LNCaP clone FGC (cell line): ENCODE results near the gene TUT4.

ENCODE experiments used
- DNase-seq: peaks from one replicate; pipeline ENCODE4 v3.0.0-alpha.2; 2011; ENCODE audit warnings: low read depth
- H3K4me3 ChIP-seq: 2 replicates; pipeline ENCODE4 v1.5.1; 2011; ENCODE audit warnings: mild to moderate bottlenecking, low read depth, low read length, control low read depth
- CTCF ChIP-seq: IDR thresholded peaks from 2 replicates; pipeline ENCODE4 v1.5.1; 2012; ENCODE audit warnings: mild to moderate bottlenecking; ENCODE audit not compliant: control insufficient read depth, insufficient read depth; ENCODE audit errors: extremely low read depth

TUT4 gene, protein sequence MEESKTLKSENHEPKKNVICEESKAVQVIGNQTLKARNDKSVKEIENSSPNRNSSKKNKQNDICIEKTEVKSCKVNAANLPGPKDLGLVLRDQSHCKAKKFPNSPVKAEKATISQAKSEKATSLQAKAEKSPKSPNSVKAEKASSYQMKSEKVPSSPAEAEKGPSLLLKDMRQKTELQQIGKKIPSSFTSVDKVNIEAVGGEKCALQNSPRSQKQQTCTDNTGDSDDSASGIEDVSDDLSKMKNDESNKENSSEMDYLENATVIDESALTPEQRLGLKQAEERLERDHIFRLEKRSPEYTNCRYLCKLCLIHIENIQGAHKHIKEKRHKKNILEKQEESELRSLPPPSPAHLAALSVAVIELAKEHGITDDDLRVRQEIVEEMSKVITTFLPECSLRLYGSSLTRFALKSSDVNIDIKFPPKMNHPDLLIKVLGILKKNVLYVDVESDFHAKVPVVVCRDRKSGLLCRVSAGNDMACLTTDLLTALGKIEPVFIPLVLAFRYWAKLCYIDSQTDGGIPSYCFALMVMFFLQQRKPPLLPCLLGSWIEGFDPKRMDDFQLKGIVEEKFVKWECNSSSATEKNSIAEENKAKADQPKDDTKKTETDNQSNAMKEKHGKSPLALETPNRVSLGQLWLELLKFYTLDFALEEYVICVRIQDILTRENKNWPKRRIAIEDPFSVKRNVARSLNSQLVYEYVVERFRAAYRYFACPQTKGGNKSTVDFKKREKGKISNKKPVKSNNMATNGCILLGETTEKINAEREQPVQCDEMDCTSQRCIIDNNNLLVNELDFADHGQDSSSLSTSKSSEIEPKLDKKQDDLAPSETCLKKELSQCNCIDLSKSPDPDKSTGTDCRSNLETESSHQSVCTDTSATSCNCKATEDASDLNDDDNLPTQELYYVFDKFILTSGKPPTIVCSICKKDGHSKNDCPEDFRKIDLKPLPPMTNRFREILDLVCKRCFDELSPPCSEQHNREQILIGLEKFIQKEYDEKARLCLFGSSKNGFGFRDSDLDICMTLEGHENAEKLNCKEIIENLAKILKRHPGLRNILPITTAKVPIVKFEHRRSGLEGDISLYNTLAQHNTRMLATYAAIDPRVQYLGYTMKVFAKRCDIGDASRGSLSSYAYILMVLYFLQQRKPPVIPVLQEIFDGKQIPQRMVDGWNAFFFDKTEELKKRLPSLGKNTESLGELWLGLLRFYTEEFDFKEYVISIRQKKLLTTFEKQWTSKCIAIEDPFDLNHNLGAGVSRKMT (N-terminal part only)

GRCh38 chr1:52552505-52553361, at the start of gene TUT4:
TSS of gene TUT4 (minus strand) at chr1:52553092. CDS start at chr1:52526280, 26,812 bp downstream.
- DNase-seq = peak; percentile 33
- peak within 1 kb of the TSS; percentile 88 for H3K4me3 ChIP-seq
- no peak for TF ChIP-seq CTCF

- DNase-seq = no peak
- H3K4me3 ChIP-seq = no peak within 1 kb of the TSS
- no peak for TF ChIP-seq CTCF
These were observed 49.3 kb upstream of the TUT4 start, which contains the start of gene GPX7 for GRCh38 chr1:52601991-52602855. TSS of gene GPX7 (plus strand) at chr1:52602371. CDS start at chr1:52602410, 39 bp downstream.

DNA sequence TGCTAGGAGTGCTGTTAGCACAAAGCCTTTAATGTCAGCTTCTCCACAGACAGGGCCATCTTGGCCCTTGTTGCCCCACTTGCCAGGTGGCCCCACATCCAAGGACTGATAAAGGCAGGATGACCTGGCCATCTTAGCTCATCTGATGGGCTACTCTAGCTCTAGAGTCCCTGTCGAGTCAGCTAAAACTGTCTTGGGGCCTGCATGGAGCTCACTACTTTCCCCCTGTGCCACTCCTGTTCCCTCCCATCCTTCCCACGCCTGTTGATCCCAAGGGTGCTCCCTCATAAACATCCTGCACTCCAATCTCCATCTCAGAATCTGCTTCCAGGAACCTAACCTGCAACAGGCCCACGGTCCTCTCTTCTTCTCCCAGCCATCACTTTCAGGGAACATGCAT, 48.6 kb upstream of the TUT4 start:
- no peak overlapping the region for H3K4me3 ChIP-seq
- no peak for TF ChIP-seq CTCF
- DNase-seq = no peak

GRCh38 chr1:52600533-52601179, 47.8 kb upstream of the TUT4 start:
- DNase-seq = no peak
- H3K4me3 ChIP-seq = no peak overlapping the region
- no peak for TF ChIP-seq CTCF

DNA sequence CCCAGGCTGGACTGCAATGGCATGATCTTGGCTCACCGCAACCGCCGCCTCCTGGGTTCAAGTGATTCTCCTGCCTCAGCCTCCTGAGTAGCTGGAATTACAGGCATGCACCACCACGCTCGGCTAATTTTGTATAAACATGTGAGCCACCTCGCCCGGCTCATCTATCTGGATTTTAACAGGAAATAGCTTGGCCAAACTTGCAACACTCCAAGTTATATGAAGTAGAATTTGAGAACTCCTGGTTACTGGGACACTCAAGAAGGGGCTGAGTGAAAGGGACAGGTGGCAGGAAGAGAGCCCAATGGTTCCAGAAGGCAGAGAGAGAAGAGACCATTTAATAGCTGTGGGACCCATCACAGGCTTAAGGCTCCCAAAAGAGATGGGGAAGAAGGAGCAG, 46.3 kb upstream of the TUT4 start:
- no peak for DNase-seq
- no peak overlapping the region for H3K4me3 ChIP-seq
- no peak for TF ChIP-seq CTCF
